C4-2B (cell line): Measurements from ENCODE around the gene IFNA5.

Experiments used
- ZFX ChIP-seq: fragments of 450-650 bp; IDR thresholded peaks from 2 replicates; pipeline ENCODE4 v1.6.1; 2017
- TF ChIP-seq, protein P1 (sequence below): fragments of 450-650 bp; conservative IDR thresholded peaks from 2 replicates; pipeline ENCODE4 v1.5.1; 2017; ENCODE audit warnings: mild to moderate bottlenecking

GRCh38 chr9:21320465-21320864 is 15.4 kb upstream of the IFNA5 start:
- TF ChIP-seq, protein P1, sequence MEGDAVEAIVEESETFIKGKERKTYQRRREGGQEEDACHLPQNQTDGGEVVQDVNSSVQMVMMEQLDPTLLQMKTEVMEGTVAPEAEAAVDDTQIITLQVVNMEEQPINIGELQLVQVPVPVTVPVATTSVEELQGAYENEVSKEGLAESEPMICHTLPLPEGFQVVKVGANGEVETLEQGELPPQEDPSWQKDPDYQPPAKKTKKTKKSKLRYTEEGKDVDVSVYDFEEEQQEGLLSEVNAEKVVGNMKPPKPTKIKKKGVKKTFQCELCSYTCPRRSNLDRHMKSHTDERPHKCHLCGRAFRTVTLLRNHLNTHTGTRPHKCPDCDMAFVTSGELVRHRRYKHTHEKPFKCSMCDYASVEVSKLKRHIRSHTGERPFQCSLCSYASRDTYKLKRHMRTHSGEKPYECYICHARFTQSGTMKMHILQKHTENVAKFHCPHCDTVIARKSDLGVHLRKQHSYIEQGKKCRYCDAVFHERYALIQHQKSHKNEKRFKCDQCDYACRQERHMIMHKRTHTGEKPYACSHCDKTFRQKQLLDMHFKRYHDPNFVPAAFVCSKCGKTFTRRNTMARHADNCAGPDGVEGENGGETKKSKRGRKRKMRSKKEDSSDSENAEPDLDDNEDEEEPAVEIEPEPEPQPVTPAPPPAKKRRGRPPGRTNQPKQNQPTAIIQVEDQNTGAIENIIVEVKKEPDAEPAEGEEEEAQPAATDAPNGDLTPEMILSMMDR = no peak
- no peak for TF ChIP-seq ZFX
